Body of pancreas (tissue), 4 donors: ENCODE measurements around the gene EVA1A. TPM values are rescaled to one million over a fixed set of nuclear protein-coding genes. Genes with fewer than 3 reads are reported as not detected.

ENCODE experiments used
- ATAC-seq: fragments of 150-250 bp; one replicate; pipeline ENCODE4 v1.9.1; 2016
- DNase-seq, 4 donors: peaks; one replicate each; pipeline ENCODE4 v3.0.0-alpha.2; 2019
- H3K27ac ChIP-seq, 4 donors: fragments of 200-600 bp; sonication (generic); 1 replicate in 3 of 4; 2 replicates in 1 of 4; pipeline versions ENCODE4 v1.5.1 to v1.6.1; 2016 to 2019; ENCODE audit warnings: mild to moderate bottlenecking in 1 of 4, mixed read lengths in 1 of 4, moderate library complexity in 1 of 4
- H3K27me3 ChIP-seq, 2 donors: fragments of 200-600 bp; sonication (generic); one replicate each; pipeline ENCODE4 v1.6.0; 2016; ENCODE audit warnings: mild to moderate bottlenecking in 1 of 2
- H3K36me3 ChIP-seq, 2 donors: fragments of 200-600 bp; sonication (generic); replicated peaks in 1 of 2; 2 replicates each; pipeline ENCODE4 v1.5.1; 2016; ENCODE audit warnings: low read depth in 2 of 2; ENCODE audit not compliant: insufficient read depth in 1 of 2
- H3K4me1 ChIP-seq: fragments of 200-600 bp; sonication (generic); one replicate; pipeline ENCODE4 v1.6.0; 2016
- H3K4me3 ChIP-seq, 2 donors: fragments of 200-600 bp; sonication (generic); 1 replicate in 1 of 2; 2 replicates in 1 of 2; pipeline ENCODE4 v1.5.1; 2016 to 2019
- H3K9me3 ChIP-seq, 3 donors: fragments of 200-600 bp; sonication (generic); 1 replicate in 2 of 3; 2 replicates in 1 of 3; pipeline ENCODE4 v1.5.1; 2016
- CTCF ChIP-seq, 7 experiments: fragments of 450-650 bp in 4 of 7; fragments of 200-600 bp in 3 of 7; sonication (generic) in 3 of 7; IDR thresholded peaks; one replicate each; pipeline ENCODE4 v1.5.1; 2016 to 2019; ENCODE audit warnings: antibody characterized with exemption in 7 of 7
- POLR2A ChIP-seq, 3 donors: fragments of 450-650 bp; IDR thresholded peaks; one replicate each; pipeline ENCODE4 v1.6.1; 2016; ENCODE audit warnings: antibody characterized with exemption in 3 of 3, mild to moderate bottlenecking in 2 of 3
- WGBS, 2 donors: methylation state at CpG; one replicate each; pipeline ENCODE4 v1.1.5; 2017; 5-methylcytosine and 5-hydroxymethylcytosine counted together
- intact Hi-C: fragments of 100-400 bp; cut with DNase I; formaldehyde crosslinking; loops from one replicate; pipeline ENCODE4 v1.15.1; 2023
- total RNA-seq, 2 donors: library from RNA; depleted of rRNA; stranded (reverse); fragments of >200 nt; gene quantifications; one replicate each; pipeline ENCODE4 v1.1.0, GENCODE V29; 2016

EVA1A gene
- total RNA-seq, 2 donors from 2014 or later, result 27.5 to 31.3 TPM

- H3K4me3 ChIP-seq, result no peak overlapping the region
- DNase-seq (no peak), ATAC-seq (no peak)
- peak overlapping the region; percentile 92 to 98 (median 94) for H3K27ac ChIP-seq
- no peaks in the 10 kb centered on the region for H3K27me3 ChIP-seq
- no peaks in the 10 kb centered on the region for H3K36me3 ChIP-seq
- no peaks in the 10 kb centered on the region for H3K9me3 ChIP-seq
- intact Hi-C loops, result no loop called here
- WGBS, 2 donors, result 63 to 71% methylated on average over 4 of the region's 4 CpGs
- TF ChIP-seq POLR2A (IDR thresholded peaks at IDR 0.05) (no peak), CTCF (IDR thresholded peaks at IDR 0.05) (no peak)
- H3K4me1 ChIP-seq, result peaks cover 58% of the 10 kb centered on the region
These were observed 11.1 kb upstream of the EVA1A start for GRCh38 chr2:75571730-75572430.

GRCh38 chr2:75570948-75571729 lies 10.4 kb upstream of the EVA1A start:
- H3K27ac ChIP-seq, result peak overlapping the region; percentile 92 to 98 (median 94)
- H3K27me3 ChIP-seq, result no peaks in the 10 kb centered on the region
- no peaks in the 10 kb centered on the region for H3K9me3 ChIP-seq
- peaks cover 53% of the 10 kb centered on the region for H3K4me1 ChIP-seq
- no peak overlapping the region for H3K4me3 ChIP-seq
- no peaks in the 10 kb centered on the region for H3K36me3 ChIP-seq
- DNase-seq (peak; percentile 90 to 95 (median 90)), ATAC-seq (peak; percentile 95)
- TF ChIP-seq CTCF (IDR thresholded peaks at IDR 0.05) (no peak), POLR2A (IDR thresholded peaks at IDR 0.05) (peak in 1 of 3 donors; percentile 46)
- WGBS, 2 donors, result 10% methylated on average over 7 of the region's 7 CpGs
- intact Hi-C loops, result no loop called here

DNA sequence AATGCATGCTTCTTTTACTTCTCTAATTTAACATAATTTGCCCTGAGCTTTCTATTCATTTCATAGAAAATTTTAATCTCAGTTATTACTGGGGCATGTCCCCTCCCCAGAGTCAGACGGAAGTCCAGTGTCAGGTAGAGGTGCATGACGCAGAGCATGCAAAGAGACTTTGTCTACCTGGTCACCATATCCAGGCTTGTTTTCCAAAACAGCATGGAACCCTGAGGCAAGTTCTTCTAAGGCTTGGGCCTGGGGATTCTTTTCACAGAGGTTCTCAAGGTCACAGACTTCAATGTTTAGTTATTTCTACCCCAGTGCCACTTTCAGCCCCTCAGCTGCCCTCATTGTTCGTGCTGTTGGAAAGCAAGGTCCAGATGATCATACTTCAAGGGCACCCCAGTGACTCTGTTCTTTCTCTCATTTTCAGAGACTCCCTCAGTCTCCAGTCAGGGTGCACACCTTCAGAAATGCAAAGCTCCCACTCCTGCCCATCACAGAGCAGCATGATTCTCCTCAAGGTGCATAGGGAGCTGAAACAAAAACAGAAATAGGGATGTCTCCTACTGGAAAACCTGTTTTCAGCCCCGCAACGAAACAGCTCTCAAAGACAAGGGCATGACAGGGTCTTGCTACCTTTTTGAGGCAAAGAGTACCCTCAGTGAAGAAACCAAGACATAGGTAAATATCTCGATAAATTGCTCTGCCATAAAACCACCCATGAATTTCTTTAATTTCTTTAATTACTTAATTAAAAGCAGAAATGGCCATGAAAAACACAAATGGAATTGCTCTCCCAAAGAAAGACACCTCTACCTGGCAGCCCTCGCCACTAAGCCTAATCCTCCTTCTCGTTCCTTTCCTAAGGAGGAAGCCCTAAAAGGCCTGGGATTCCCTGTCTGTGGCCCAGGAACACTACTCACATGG lies 9.5 kb upstream of the EVA1A start:
- intact Hi-C loops, result no loop called here
- Histone ChIP-seq H3K27me3 (no peaks in the 10 kb centered on the region), H3K4me1 (peaks cover 53% of the 10 kb centered on the region), H3K27ac (peak overlapping the region; percentile 92 to 98 (median 94)), H3K36me3 (no peaks in the 10 kb centered on the region), H3K4me3 (no peak overlapping the region), H3K9me3 (no peaks in the 10 kb centered on the region)
- TF ChIP-seq POLR2A (IDR thresholded peaks at IDR 0.05) (peak in 2 of 3 donors; percentile 67 to 68), CTCF (IDR thresholded peaks at IDR 0.05) (no peak)
- no peak for ATAC-seq
- no peak for DNase-seq
- 51 to 52% methylated on average over 8 of the region's 8 CpGs for WGBS, 2 donors

GRCh38 chr2:75569546-75569945 lies 8.8 kb upstream of the EVA1A start:
- intact Hi-C loops, result no loop called here
- 81 to 85% methylated on average over 5 of the region's 5 CpGs for WGBS, 2 donors
- Histone ChIP-seq H3K36me3 (no peaks in the 10 kb centered on the region), H3K9me3 (no peaks in the 10 kb centered on the region), H3K4me1 (peaks cover 53% of the 10 kb centered on the region), H3K4me3 (no peak overlapping the region), H3K27ac (peak overlapping the region; percentile 92 to 98 (median 94)), H3K27me3 (no peaks in the 10 kb centered on the region)
- no peak for TF ChIP-seq POLR2A (IDR thresholded peaks at IDR 0.05)
- TF ChIP-seq CTCF (IDR thresholded peaks at IDR 0.05), result no peak
- ATAC-seq (no peak), DNase-seq (no peak)
